Stimulated activated memory B cell treated with anti-CD40 and anti-IgM and Interleukin-4, amounts not matched to agents 10 μg/mL and 1 μg/mL and 100 μg/mL, for 72 hours (primary cell): ENCODE measurements around the gene SSC5D.

ENCODE experiments used
- ATAC-seq: fragments of 150-1000 bp; cut with Tn5 transposase; 2 replicates; pipeline ENCODE4 v1.10.0; 2021
- H3K27ac Mint-ChIP-seq: one replicate; pipeline ENCODE4 v1.8.0; 2022; ENCODE audit warnings: mild to moderate bottlenecking, mixed read lengths
- H3K27me3 Mint-ChIP-seq: one replicate; pipeline ENCODE4 v1.8.0; 2022; ENCODE audit warnings: mixed read lengths
- H3K36me3 Mint-ChIP-seq: one replicate; pipeline ENCODE4 v1.8.0; 2022; ENCODE audit warnings: mixed read lengths
- H3K4me1 Mint-ChIP-seq: one replicate; pipeline ENCODE4 v1.8.0; 2022; ENCODE audit warnings: mixed read lengths
- H3K4me3 Mint-ChIP-seq: one replicate; pipeline ENCODE4 v1.8.0; 2022; ENCODE audit warnings: mild to moderate bottlenecking, moderate library complexity, mixed read lengths
- H3K9me3 Mint-ChIP-seq: one replicate; pipeline ENCODE4 v1.8.0; 2022; ENCODE audit warnings: mixed read lengths

Gene SSC5D

DNA sequence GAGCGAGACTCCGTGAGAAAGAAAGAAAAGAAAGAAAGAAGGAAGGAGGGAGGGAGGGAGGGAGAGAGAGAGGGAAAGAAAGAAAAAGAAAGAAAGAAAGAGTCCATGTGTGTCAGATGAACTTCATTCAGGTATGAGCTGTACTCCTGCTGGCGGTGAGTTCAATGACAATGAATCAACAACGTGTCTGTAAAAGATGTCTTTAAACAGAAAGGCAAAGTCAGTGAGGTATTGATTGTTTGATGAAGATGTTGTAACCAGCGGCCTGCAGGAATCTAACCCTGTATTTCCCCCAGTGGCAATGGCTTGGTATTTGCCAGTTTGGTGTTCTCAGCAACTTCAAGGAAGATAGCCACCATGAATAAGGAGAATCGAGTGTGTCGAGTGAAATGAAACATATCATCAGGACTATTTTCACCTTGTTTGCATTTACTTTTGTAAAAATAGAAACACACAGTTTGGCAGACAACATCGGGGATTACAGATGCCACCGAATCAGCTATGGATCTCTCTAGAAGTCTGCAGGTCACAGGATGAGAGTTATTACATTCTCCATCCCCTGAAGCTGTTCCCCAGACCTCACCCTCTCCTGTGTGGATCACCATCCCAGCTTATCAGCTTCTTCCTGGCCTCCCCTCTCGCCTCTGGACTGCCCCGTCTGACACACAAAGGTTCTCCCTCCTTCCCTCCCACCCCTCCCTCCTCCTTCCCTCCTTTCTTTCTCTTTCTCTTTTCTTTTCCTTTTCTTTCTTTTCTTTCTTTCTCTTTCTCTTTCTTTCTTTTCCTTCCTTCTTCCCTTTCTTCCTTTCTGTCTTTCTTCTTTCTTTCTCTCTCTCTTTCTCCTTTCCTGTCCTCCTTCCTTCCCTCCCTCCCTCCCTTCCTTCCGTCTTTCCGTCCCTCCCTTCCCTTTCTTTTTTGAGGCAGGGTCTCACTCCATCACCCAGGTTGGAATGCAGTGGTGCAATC is 65.3 kb downstream of the SSC5D start:
- Mint-ChIP-seq H3K27ac (no peak overlapping the region), H3K27me3 (peaks cover 57% of the 10 kb centered on the region), H3K4me1 (peaks cover 6% of the 10 kb centered on the region), H3K36me3 (no peaks in the 10 kb centered on the region), H3K4me3 (no peak overlapping the region), H3K9me3 (no peaks in the 10 kb centered on the region)
- no peak for ATAC-seq

DNA sequence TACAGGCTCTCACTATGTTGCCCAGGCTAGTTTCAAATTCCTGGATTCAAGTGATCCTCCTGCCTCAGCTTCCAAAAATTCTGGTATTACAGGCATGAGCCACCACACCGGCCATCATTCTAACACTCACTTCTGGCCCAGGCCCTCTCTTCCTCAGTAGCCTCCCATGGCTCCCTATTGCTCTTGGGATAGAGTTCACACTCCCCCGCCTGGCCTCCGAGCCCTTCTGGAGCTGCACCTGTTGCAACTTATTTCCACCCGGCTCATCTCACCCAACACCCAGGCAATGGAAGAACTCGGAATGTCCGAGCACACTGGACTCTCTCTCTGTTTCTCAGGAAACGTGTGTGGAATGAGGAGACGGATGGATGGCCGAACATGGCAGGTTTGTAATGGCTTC is 66.1 kb downstream of the SSC5D start:
- no peaks in the 10 kb centered on the region for H3K9me3 Mint-ChIP-seq
- H3K4me1 Mint-ChIP-seq, result peaks cover 6% of the 10 kb centered on the region
- H3K4me3 Mint-ChIP-seq, result no peak overlapping the region
- no peak for ATAC-seq
- H3K27me3 Mint-ChIP-seq, result peaks cover 56% of the 10 kb centered on the region
- no peaks in the 10 kb centered on the region for H3K36me3 Mint-ChIP-seq
- no peak overlapping the region for H3K27ac Mint-ChIP-seq

DNA sequence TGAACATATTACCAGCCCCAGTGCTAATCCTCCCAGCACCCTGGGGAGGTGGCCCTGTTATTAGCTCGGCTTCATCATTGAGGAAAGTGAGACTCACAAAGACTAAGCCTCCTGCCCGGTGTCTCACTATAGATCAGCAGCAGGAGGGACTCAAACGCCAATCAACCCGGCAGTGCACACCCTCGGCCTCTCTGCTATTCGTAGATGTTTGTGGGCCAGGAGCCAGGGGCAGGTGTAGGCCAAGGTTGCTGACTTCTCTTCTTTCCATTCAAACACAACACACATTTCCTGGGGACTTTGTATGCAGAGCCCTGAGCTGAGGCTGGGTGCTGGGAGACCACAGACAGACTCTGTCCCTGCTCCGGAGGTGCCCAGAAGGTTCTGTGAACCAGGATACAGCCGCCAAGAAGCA is 66.5 kb downstream of the SSC5D start:
- Mint-ChIP-seq H3K4me1 (peaks cover 1% of the 10 kb centered on the region), H3K27ac (no peak overlapping the region)

DNA sequence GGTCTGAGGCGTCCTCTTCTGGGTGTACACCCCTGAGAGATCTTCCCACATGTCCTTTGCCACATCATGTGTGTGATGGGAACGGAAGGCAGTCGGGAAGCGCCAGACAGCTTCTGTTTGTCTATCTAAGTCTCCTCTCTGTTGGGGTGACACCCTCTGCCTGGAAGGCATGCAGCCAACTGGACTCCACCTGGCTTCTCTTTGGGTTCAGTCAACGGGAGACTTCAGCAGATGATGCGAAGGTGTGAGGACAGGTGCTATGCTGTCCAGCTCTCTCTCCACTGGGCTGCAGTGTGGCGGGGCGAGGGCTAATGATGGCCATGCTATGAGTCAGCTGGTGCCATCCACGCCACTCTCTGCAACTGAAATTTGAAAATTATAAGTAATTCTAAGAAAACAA is 71.4 kb downstream of the SSC5D start:
- no peak for ATAC-seq
- Mint-ChIP-seq H3K4me1 (no peaks in the 10 kb centered on the region), H3K36me3 (no peaks in the 10 kb centered on the region), H3K27me3 (peaks cover 50% of the 10 kb centered on the region), H3K27ac (no peak overlapping the region), H3K9me3 (peaks cover 5% of the 10 kb centered on the region), H3K4me3 (no peak overlapping the region)

More for the DNA sequence above, 66.5 kb downstream of the SSC5D start:
- Mint-ChIP-seq H3K27me3 (peaks cover 56% of the 10 kb centered on the region), H3K4me3 (no peak overlapping the region), H3K9me3 (no peaks in the 10 kb centered on the region), H3K36me3 (no peaks in the 10 kb centered on the region)
- no peak for ATAC-seq

DNA sequence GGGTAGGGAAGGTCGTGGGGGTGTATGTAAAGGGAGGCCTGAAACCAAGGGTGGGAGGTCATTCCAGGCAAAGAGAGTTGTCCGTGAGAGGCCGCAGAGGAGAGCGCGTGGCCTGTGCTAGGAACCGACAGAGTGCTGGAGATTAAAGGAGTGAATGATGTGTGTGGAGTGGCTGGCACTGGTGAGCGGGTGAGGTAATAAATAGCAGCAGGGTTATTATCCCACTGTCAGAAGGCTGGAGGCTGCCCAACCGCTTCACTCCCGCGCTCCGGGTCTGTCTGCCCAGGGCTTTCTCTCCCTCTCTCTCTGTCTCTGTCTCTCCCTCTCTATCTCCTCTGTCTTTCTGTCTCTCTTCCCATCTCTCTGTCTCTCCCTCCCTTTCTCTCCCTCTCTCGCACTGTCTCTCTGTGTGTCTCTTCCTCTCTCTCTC is 75.0 kb downstream of the SSC5D start:
- Mint-ChIP-seq H3K4me1 (no peaks in the 10 kb centered on the region), H3K9me3 (peaks cover 5% of the 10 kb centered on the region), H3K27me3 (peaks cover 55% of the 10 kb centered on the region), H3K27ac (no peak overlapping the region), H3K36me3 (no peaks in the 10 kb centered on the region), H3K4me3 (no peak overlapping the region)
- no peak for ATAC-seq

DNA sequence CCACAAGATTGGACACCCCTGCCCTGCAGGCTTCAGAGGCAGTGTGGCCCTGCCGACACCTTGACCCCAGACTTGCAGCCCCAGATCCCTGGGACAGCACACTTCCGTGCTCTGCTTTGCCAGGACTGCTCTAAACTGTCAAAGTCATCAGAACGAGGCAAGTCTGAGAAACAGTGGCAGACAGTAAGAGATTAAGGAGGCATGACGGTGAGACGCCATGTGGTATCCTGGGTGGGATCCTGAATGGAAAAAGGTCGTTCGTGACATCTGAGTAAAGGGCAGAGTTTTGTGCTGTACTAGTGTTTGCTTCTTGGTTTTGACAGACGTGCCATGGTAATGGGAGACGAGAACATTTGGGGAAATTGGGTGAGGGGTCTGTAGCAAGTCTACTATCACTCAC is 78.6 kb downstream of the SSC5D start:
- no peak for ATAC-seq
- H3K4me1 Mint-ChIP-seq, result no peaks in the 10 kb centered on the region
- no peaks in the 10 kb centered on the region for H3K9me3 Mint-ChIP-seq
- no peak overlapping the region for H3K4me3 Mint-ChIP-seq
- H3K27ac Mint-ChIP-seq, result no peak overlapping the region
- peaks cover 32% of the 10 kb centered on the region for H3K27me3 Mint-ChIP-seq
- H3K36me3 Mint-ChIP-seq, result no peaks in the 10 kb centered on the region

DNA sequence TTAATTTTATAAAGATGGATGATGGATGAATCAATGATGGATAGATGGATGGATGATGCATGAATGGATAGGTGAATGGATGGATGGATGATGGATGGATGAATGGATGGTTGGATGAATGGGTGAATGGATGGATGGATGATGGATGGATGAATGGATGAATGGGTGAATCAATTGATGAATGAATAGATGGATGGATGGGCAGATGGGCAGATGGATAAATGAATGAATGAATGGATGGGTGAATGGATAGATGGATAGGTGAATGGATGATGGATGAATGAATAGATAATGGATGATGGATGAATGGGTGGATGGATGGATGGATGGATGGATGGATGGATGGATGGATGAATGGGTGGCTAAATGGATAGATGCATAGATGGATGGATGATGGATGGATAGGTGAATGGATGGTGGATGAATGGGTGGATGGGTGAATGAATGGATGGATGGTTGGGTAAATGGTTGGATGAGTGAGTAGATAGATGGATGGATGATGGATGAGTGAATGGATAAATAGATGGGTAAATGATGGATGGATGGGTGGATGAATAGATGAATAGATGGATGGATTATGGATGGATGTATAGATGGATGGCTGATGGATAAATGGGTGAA is 79.6 kb downstream of the SSC5D start:
- ATAC-seq, result no peak
- no peaks in the 10 kb centered on the region for H3K9me3 Mint-ChIP-seq
- no peaks in the 10 kb centered on the region for H3K36me3 Mint-ChIP-seq
- H3K4me1 Mint-ChIP-seq, result no peaks in the 10 kb centered on the region
- H3K27me3 Mint-ChIP-seq, result peaks cover 31% of the 10 kb centered on the region
- no peak overlapping the region for H3K27ac Mint-ChIP-seq
- no peak overlapping the region for H3K4me3 Mint-ChIP-seq
